DMS53 treated with DMSO at 0.1 percent for 48 hours (cell line): ENCODE measurements around the gene LRRTM2.
"Not testable (repeated sequence)": the region's sequence is repeated elsewhere in the genome, so short reads cannot be mapped to it uniquely, and the experiment has no call there.

Source experiments
- DNase-seq: peaks from one replicate; lab custom pipeline; 2025; ENCODE audit not compliant: unreplicated experiment; lab: John Stamatoyannopoulos, UW

LRRTM2 gene

GRCh38 chr5:138874771-138875551, at the start of gene LRRTM2:
Gene LRRTM2 (minus strand): TSS chr5:138875335. CDS start chr5:138874911, 424 bp downstream.
- peak; percentile 16 for DNase-seq

- no peak for DNase-seq
Observed at GRCh38 chr5:138922494-138922893, 47.4 kb upstream of the LRRTM2 start.

GRCh38 chr5:138921362-138921761, 46.2 kb upstream of the LRRTM2 start:
- DNase-seq: not testable (repeated sequence)

GRCh38 chr5:138920181-138920580, 45.0 kb upstream of the LRRTM2 start:
- no peak for DNase-seq

- no peak for DNase-seq
Observed at GRCh38 chr5:138918686-138919085, 43.6 kb upstream of the LRRTM2 start.

- no peak for DNase-seq
Observed at GRCh38 chr5:138914338-138914737, 39.2 kb upstream of the LRRTM2 start.

GRCh38 chr5:138913773-138914172, 38.6 kb upstream of the LRRTM2 start:
- no peak for DNase-seq

GRCh38 chr5:138912093-138912492, 37.0 kb upstream of the LRRTM2 start:
- no peak for DNase-seq

- no peak for DNase-seq
Observed at GRCh38 chr5:138911441-138911840, 36.3 kb upstream of the LRRTM2 start.

GRCh38 chr5:138910546-138911185, 35.5 kb upstream of the LRRTM2 start:
- no peak for DNase-seq

GRCh38 chr5:138909734-138910133, 34.6 kb upstream of the LRRTM2 start:
- no peak for DNase-seq

GRCh38 chr5:138905541-138905940, 30.4 kb upstream of the LRRTM2 start:
- no peak for DNase-seq

GRCh38 chr5:138903130-138903775, 28.1 kb upstream of the LRRTM2 start:
- no peak for DNase-seq

GRCh38 chr5:138901716-138902115, 26.6 kb upstream of the LRRTM2 start:
- no peak for DNase-seq

- no peak for DNase-seq
Observed at GRCh38 chr5:138900281-138900965, 25.3 kb upstream of the LRRTM2 start.

GRCh38 chr5:138898742-138899141, 23.6 kb upstream of the LRRTM2 start:
- no peak for DNase-seq

GRCh38 chr5:138898299-138898698, 23.2 kb upstream of the LRRTM2 start:
- no peak for DNase-seq

- DNase-seq: no peak
Observed at GRCh38 chr5:138895918-138896317, 20.8 kb upstream of the LRRTM2 start.

GRCh38 chr5:138890644-138891043, 15.5 kb upstream of the LRRTM2 start:
- no peak for DNase-seq

GRCh38 chr5:138889994-138890393, 14.9 kb upstream of the LRRTM2 start:
- no peak for DNase-seq

- DNase-seq: no peak
Observed at GRCh38 chr5:138884554-138884953, 9.4 kb upstream of the LRRTM2 start.
